ENCODE data around the gene CCDC92. TPM values are rescaled to one million over a fixed set of nuclear protein-coding genes. Genes with fewer than 3 reads are reported as not detected.

CCDC92 gene
- total and polyA plus RNA-seq, 10 of the 15 experiments (the other 5 are each of a cell fraction or from before 2014, with no cell fraction given), result 0.53 to 11.8 (median 4.2) TPM

- Histone ChIP-seq H3K9ac (ENCODE audit: control insufficient read depth, insufficient read depth, low read length) (no peak overlapping the region), H3K4me2 (ENCODE audit: control insufficient read depth, insufficient read depth) (no peak overlapping the region), H3K27me3 (replicated peaks in 1 of 2; ENCODE audit: control insufficient read depth in 2 of 2, insufficient read depth in 2 of 2, low read length in 1 of 2) (no peaks in the 10 kb centered on the region; a peak in 1 of 4 replicates), H3K36me3 (ENCODE audit: control insufficient read depth in 2 of 2, insufficient read depth in 2 of 2, low read length in 1 of 2) (no peaks in the 10 kb centered on the region), H3K9me3 (replicated peaks; ENCODE audit: control insufficient read depth, insufficient read depth, low read length) (no peaks in the 10 kb centered on the region), H3K27ac (ENCODE audit: control insufficient read depth, insufficient read depth) (no peak overlapping the region), H2AFZ (ENCODE audit: control insufficient read depth, low read depth, low read length) (no peak overlapping the region), H3K4me1 (ENCODE audit: control insufficient read depth, insufficient read depth, low read length) (no peaks in the 10 kb centered on the region), H3K79me2 (ENCODE audit: control insufficient read depth, insufficient read depth, low read length) (no peaks in the 10 kb centered on the region), H3K4me3 (no peak overlapping the region), H4K20me1 (ENCODE audit: control insufficient read depth, insufficient read depth) (no peaks in the 10 kb centered on the region)
- 55% methylated on average over 10 of the region's 10 CpGs for WGBS (ENCODE audit: insufficient coverage, insufficient replicate concordance, low lambda C conversion rate, missing lambda C conversion rate)
- DNase-seq (ENCODE audit: low read depth, low spot score), result no peak
- ChIA-PET POLR2A (no interaction called here), SMC1A (ENCODE audit: uncharacterized antibody, unreplicated experiment) (interaction anchor here (0.9 to 1.4 kb wide), 2 partner anchors 40 to 77 kb away, joined by 3 read pairs; no protein-coding TSS in a partner anchor), CTCF (interaction anchor here (0.5 kb wide), 1 partner anchor 692 kb away, joined by 3 read pairs; no protein-coding TSS in a partner anchor), RAD21 (ENCODE audit: unreplicated experiment) (interaction anchor here (0.9 kb wide), 1 partner anchor 22 kb away, joined by 3 read pairs; no protein-coding TSS in a partner anchor)
- TF ChIP-seq JUND (IDR thresholded peaks at IDR 0.05; ENCODE audit: low read depth, low read length) (no peak), SREBF2 (IDR thresholded peaks at IDR 0.05; ENCODE audit: low read length) (no peak), STAT3 (IDR thresholded peaks at IDR 0.05; ENCODE audit: low read depth, low read length) (no peak), BCLAF1 (IDR thresholded peaks at IDR 0.05) (no peak), EGR1 (IDR thresholded peaks at IDR 0.05; ENCODE audit: borderline replicate concordance in 1 of 2, low read depth in 2 of 2, low read length in 2 of 2) (no peak), SRF (IDR thresholded peaks at IDR 0.05; ENCODE audit: low read depth in 2 of 2, low read length in 2 of 2) (no peak), ZZZ3 (IDR thresholded peaks at IDR 0.05; ENCODE audit: control insufficient read depth, insufficient read length, low read depth) (no peak), SKIL (IDR thresholded peaks at IDR 0.05; ENCODE audit: low read depth, poor library complexity, severe bottlenecking) (no peak), WRNIP1 (IDR thresholded peaks at IDR 0.05; ENCODE audit: borderline replicate concordance, low read depth, low read length) (no peak)
- in situ Hi-C loops (cut with MboI), result no loop called here
- intact Hi-C loops (cut with micrococcal nuclease; ENCODE audit: unreplicated experiment), result no loop called here
- no peak for ATAC-seq
- no peak for FAIRE-seq
- no TSS peak for BruUV-seq (replicated peaks)
Observed at GRCh38 chr12:123954647-123955350, 17.8 kb downstream of the CCDC92 start.

All from GM12878 (cell line).